Measurements from ENCODE around the gene CR1L.
"Not testable (repeated sequence)": the region's sequence is repeated elsewhere in the genome, so short reads cannot be mapped to it uniquely, and the experiment has no call there.

The CR1L gene

GRCh38 chr1:207682872-207683434 lies 38.0 kb downstream of the CR1L start:
- not testable (repeated sequence) for DNase-seq (ENCODE audit: low read depth)

- DNase-seq (ENCODE audit: low read depth): not testable (repeated sequence)
Observed at GRCh38 chr1:207690551-207690950, 45.6 kb downstream of the CR1L start.

- DNase-seq (ENCODE audit: low read depth): no peak
Observed at GRCh38 chr1:207691010-207691409, 46.1 kb downstream of the CR1L start.

GRCh38 chr1:207691841-207692240 lies 46.9 kb downstream of the CR1L start:
- no peak for DNase-seq (ENCODE audit: low read depth)

- DNase-seq (ENCODE audit: low read depth): not testable (repeated sequence)
Observed at GRCh38 chr1:207692291-207692690, 47.4 kb downstream of the CR1L start.

- no peak for DNase-seq (ENCODE audit: low read depth)
Observed at GRCh38 chr1:207695891-207696290, 51.0 kb downstream of the CR1L start.

- no peak for DNase-seq (ENCODE audit: low read depth)
Observed at GRCh38 chr1:207698822-207699483, 54.0 kb downstream of the CR1L start.

GRCh38 chr1:207702317-207702716 lies 57.4 kb downstream of the CR1L start:
- no peak for DNase-seq (ENCODE audit: low read depth)

- DNase-seq (ENCODE audit: low read depth): no peak
Observed at GRCh38 chr1:207703712-207704111, 58.8 kb downstream of the CR1L start.

GRCh38 chr1:207708004-207708403 lies 63.1 kb downstream of the CR1L start:
- DNase-seq (ENCODE audit: low read depth): not testable (repeated sequence)

- DNase-seq (ENCODE audit: low read depth): no peak
Observed at GRCh38 chr1:207711285-207711684, 66.4 kb downstream of the CR1L start.

GRCh38 chr1:207712701-207713100 lies 67.8 kb downstream of the CR1L start:
- DNase-seq (ENCODE audit: low read depth): not testable (repeated sequence)

GRCh38 chr1:207713529-207713928 lies 68.6 kb downstream of the CR1L start:
- no peak for DNase-seq (ENCODE audit: low read depth)

- DNase-seq (ENCODE audit: low read depth): no peak
Observed at GRCh38 chr1:207719234-207719633, 74.3 kb downstream of the CR1L start.

- not testable (repeated sequence) for DNase-seq (ENCODE audit: low read depth)
Observed at GRCh38 chr1:207728200-207728858, 83.4 kb downstream of the CR1L start.

GRCh38 chr1:207737503-207738157 lies 92.7 kb downstream of the CR1L start:
- not testable (repeated sequence) for DNase-seq (ENCODE audit: low read depth)

GRCh38 chr1:207738158-207738659 lies 93.3 kb downstream of the CR1L start:
- DNase-seq (ENCODE audit: low read depth): not testable (repeated sequence)

GRCh38 chr1:207740207-207740606 lies 95.3 kb downstream of the CR1L start:
- DNase-seq (ENCODE audit: low read depth): no peak

- DNase-seq (ENCODE audit: low read depth): no peak
Observed at GRCh38 chr1:207742850-207743555, 98.1 kb downstream of the CR1L start.

GRCh38 chr1:207744000-207744534 lies 99.1 kb downstream of the CR1L start:
- DNase-seq (ENCODE audit: low read depth): no peak

- no peak for DNase-seq (ENCODE audit: low read depth)
Observed at GRCh38 chr1:207745285-207745684, 100.4 kb downstream of the CR1L start.

All from T-helper 22 cell (primary cell).